NOMO-1 treated with dmso at 0.1 percent for 144 hours (cell line): Measurements from ENCODE around the gene UTF1.
"Not testable (repeated sequence)": the region's sequence is repeated elsewhere in the genome, so short reads cannot be mapped to it uniquely, and the experiment has no call there.

Experiments
- DNase-seq: peaks from one replicate; lab custom pipeline; 2025; ENCODE audit not compliant: unreplicated experiment; lab: John Stamatoyannopoulos, UW

The UTF1 gene

GRCh38 chr10:133262696-133263095 is 32.7 kb downstream of the UTF1 start:
- no peak for DNase-seq

- no peak for DNase-seq
These were observed 33.7 kb downstream of the UTF1 start for GRCh38 chr10:133263674-133264073.

- DNase-seq = peak; percentile 48
These were observed 34.4 kb downstream of the UTF1 start for GRCh38 chr10:133264461-133264860.

GRCh38 chr10:133265052-133265451 is 35.0 kb downstream of the UTF1 start:
- DNase-seq = not testable (repeated sequence)

- no peak for DNase-seq
These were observed 36.2 kb downstream of the UTF1 start for GRCh38 chr10:133266056-133266795.

- no peak for DNase-seq
These were observed 37.3 kb downstream of the UTF1 start for GRCh38 chr10:133267293-133267692.

- DNase-seq = no peak
These were observed 37.8 kb downstream of the UTF1 start for GRCh38 chr10:133267829-133268228.

GRCh38 chr10:133268532-133268931 is 38.5 kb downstream of the UTF1 start:
- DNase-seq = no peak

GRCh38 chr10:133269367-133269766 is 39.4 kb downstream of the UTF1 start:
- no peak for DNase-seq

- DNase-seq = no peak
These were observed 40.2 kb downstream of the UTF1 start for GRCh38 chr10:133270204-133270603.

- DNase-seq = no peak
These were observed 40.8 kb downstream of the UTF1 start for GRCh38 chr10:133270773-133271297.

- no peak for DNase-seq
These were observed 41.7 kb downstream of the UTF1 start for GRCh38 chr10:133271521-133272300.

GRCh38 chr10:133272301-133272963 is 42.4 kb downstream of the UTF1 start:
- DNase-seq = no peak

GRCh38 chr10:133272964-133273420 is 43.0 kb downstream of the UTF1 start:
- DNase-seq = no peak

- DNase-seq = no peak
These were observed 43.6 kb downstream of the UTF1 start for GRCh38 chr10:133273534-133274143.

- DNase-seq = peak; percentile 22
These were observed 45.0 kb downstream of the UTF1 start for GRCh38 chr10:133274751-133275683.

- DNase-seq = no peak
These were observed 45.7 kb downstream of the UTF1 start for GRCh38 chr10:133275684-133276092.

- no peak for DNase-seq
These were observed 46.0 kb downstream of the UTF1 start for GRCh38 chr10:133276100-133276434.

GRCh38 chr10:133276435-133277201 is 46.6 kb downstream of the UTF1 start, which contains the start of gene ADAM8:
Gene ADAM8, minus strand, starts transcription at chr10:133276868. Its CDS starts 51 bp downstream, at chr10:133276817.
- DNase-seq = no peak
